Measurements from ENCODE around the gene ADARB1.

GRCh38 chr21:45220714-45221490 is 146.5 kb downstream of the ADARB1 start:
- TF ChIP-seq CTCF (IDR thresholded peaks at IDR 0.05) = no peak
- no peak for TF ChIP-seq POLR2A (IDR thresholded peaks at IDR 0.05)
